Stimulated activated CD4-positive, alpha-beta T cell treated with anti-CD3 and anti-CD28 coated beads, Interleukin-4, amount 100 ng/mL, for 48 hours (primary cell): ENCODE measurements around the gene UBE3A.
A peak's percentile ranks its signal among the peaks of the same experiment; 100 is the strongest.
"Not testable (repeated sequence)": the region's sequence is repeated elsewhere in the genome, so short reads cannot be mapped to it uniquely, and the experiment has no call there.

Source experiments
- DNase-seq, 2 donors: peaks; one replicate each; pipeline ENCODE4 v3.0.0-alpha.2; 2020; ENCODE audit warnings: low read depth in 2 of 2

Gene UBE3A

GRCh38 chr15:25438601-25439368 is at the start of gene UBE3A:
Gene UBE3A (minus strand): TSS chr15:25439024. CDS start chr15:25409107, 29,917 bp downstream.
- DNase-seq: peak; percentile 81 to 82

- DNase-seq: no peak
Measured at GRCh38 chr15:25487226-25487884, 48.5 kb upstream of the UBE3A start.

- DNase-seq: no peak
Measured at GRCh38 chr15:25486051-25486450, 47.2 kb upstream of the UBE3A start.

- no peak for DNase-seq
Measured at GRCh38 chr15:25481208-25481859, 42.5 kb upstream of the UBE3A start.

GRCh38 chr15:25478313-25478712 is 39.5 kb upstream of the UBE3A start:
- DNase-seq: no peak

GRCh38 chr15:25477816-25478215 is 39.0 kb upstream of the UBE3A start:
- DNase-seq: no peak

GRCh38 chr15:25474251-25474650 is 35.4 kb upstream of the UBE3A start:
- DNase-seq: no peak

- no peak for DNase-seq
Measured at GRCh38 chr15:25470230-25470629, 31.4 kb upstream of the UBE3A start.

- no peak for DNase-seq
Measured at GRCh38 chr15:25469377-25469776, 30.6 kb upstream of the UBE3A start.

GRCh38 chr15:25468611-25469010 is 29.8 kb upstream of the UBE3A start:
- DNase-seq: no peak

- DNase-seq: no peak
Measured at GRCh38 chr15:25465835-25466234, 27.0 kb upstream of the UBE3A start.

GRCh38 chr15:25464784-25465183 is 26.0 kb upstream of the UBE3A start:
- no peak for DNase-seq

- DNase-seq: no peak
Measured at GRCh38 chr15:25464383-25464782, 25.6 kb upstream of the UBE3A start.

- DNase-seq: no peak
Measured at GRCh38 chr15:25456196-25456595, 17.4 kb upstream of the UBE3A start.

GRCh38 chr15:25455226-25455625 is 16.4 kb upstream of the UBE3A start:
- DNase-seq: no peak

GRCh38 chr15:25454771-25455170 is 15.9 kb upstream of the UBE3A start:
- no peak for DNase-seq

- DNase-seq: not testable (repeated sequence)
Measured at GRCh38 chr15:25453246-25453645, 14.4 kb upstream of the UBE3A start.

GRCh38 chr15:25451501-25451900 is 12.7 kb upstream of the UBE3A start:
- DNase-seq: no peak

GRCh38 chr15:25450163-25450562 is 11.3 kb upstream of the UBE3A start:
- no peak for DNase-seq

GRCh38 chr15:25446076-25446475 is 7.3 kb upstream of the UBE3A start:
- DNase-seq: no peak

- DNase-seq: no peak
Measured at GRCh38 chr15:25445412-25445811, 6.6 kb upstream of the UBE3A start.

GRCh38 chr15:25441111-25441510 is 2.3 kb upstream of the UBE3A start:
- DNase-seq: no peak

GRCh38 chr15:25439369-25439836 is 579 bp upstream of the UBE3A start:
- DNase-seq: no peak
